ENCODE measurements around the gene UBA6.

Gene UBA6

GRCh38 chr4:67714248-67714583, 13.3 kb upstream of the UBA6 start:
- Histone ChIP-seq H3K9me2 (replicated peaks; ENCODE audit: insufficient read depth, low read length) (no peaks in the 10 kb centered on the region), H2AFZ (ENCODE audit: low read length) (no peak overlapping the region), H3K27ac (ENCODE audit: low read length) (no peak overlapping the region), H3K4me1 (ENCODE audit: low read length) (no peaks in the 10 kb centered on the region; the same call in 1 of the 2 replicates), H4K20me1 (ENCODE audit: insufficient read depth, low read length) (no peaks in the 10 kb centered on the region), H3K79me2 (ENCODE audit: low read length) (0 out of 2 replicates have a peak, but pooled peaks cover 3% of the 10 kb centered on the region), H3K9me3 (replicated peaks; ENCODE audit: insufficient read depth, low read length) (no peaks in the 10 kb centered on the region), H3K9ac (ENCODE audit: low read length) (no peak overlapping the region), H3K36me3 (replicated peaks; ENCODE audit: insufficient read depth, low read length) (no peaks in the 10 kb centered on the region; the same call in 1 of the 2 replicates), H3K4me3 (ENCODE audit: low read length) (no peak overlapping the region), H3K4me2 (ENCODE audit: low read depth, low read length) (no peak overlapping the region), H3F3A (ENCODE audit: insufficient read depth, low read length) (no peaks in the 10 kb centered on the region), H3K27me3 (replicated peaks; ENCODE audit: insufficient read depth, low read length) (no peaks in the 10 kb centered on the region)
- TF ChIP-seq EZH2 (optimal IDR thresholded peaks at IDR 0.05; ENCODE audit: low read depth, low read length) (no peak), EZH2phosphoT487 (IDR thresholded peaks at IDR 0.05; ENCODE audit: low read length) (no peak), CTCF (IDR thresholded peaks at IDR 0.05; ENCODE audit: low read length) (no peak)
- DNase-seq, result no peak

DNA sequence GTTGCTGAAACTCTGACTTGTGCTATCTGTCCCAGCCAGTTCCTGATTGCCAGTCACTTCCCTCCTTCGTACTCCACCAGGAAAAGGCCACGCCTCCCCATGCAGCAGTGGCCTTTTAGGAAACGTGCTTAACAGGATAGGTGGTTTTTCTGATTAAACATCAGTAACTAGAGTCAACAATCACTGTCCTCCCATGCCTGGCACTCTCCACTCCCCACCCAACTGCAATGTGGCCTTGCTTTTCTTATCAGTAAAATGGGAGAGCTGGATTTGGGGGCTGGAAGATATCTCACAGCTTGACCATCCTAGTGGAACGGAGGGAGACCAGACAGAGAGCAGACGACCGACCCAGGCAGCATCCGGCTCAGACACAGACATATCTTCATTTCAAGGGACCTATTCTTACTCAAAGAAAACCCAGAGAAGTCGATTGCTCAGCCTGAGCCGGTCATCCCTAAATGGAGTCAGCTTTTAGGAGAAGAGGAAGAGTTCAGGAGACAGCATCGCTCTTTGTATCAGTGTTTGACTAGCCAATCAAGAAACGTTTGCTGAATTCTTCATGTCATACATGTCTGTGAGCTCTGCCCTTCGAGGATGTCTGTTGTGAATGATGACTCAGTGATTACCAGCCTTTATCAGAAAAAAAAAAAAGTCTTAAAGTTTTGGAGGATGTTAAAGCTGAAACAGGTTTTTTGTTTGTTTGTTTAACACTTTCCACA, 12.7 kb upstream of the UBA6 start:
- Histone ChIP-seq H3K9ac (ENCODE audit: low read length) (no peak overlapping the region), H3K27ac (ENCODE audit: low read length) (no peak overlapping the region), H3K27me3 (replicated peaks; ENCODE audit: insufficient read depth, low read length) (no peaks in the 10 kb centered on the region), H3K4me2 (ENCODE audit: low read depth, low read length) (no peak overlapping the region), H3K4me1 (ENCODE audit: low read length) (no peaks in the 10 kb centered on the region; the same call in 1 of the 2 replicates), H3K79me2 (ENCODE audit: low read length) (peaks cover 3% of the 10 kb centered on the region; the same call in 1 of the 2 replicates), H3K4me3 (ENCODE audit: low read length) (no peak overlapping the region), H2AFZ (ENCODE audit: low read length) (no peak overlapping the region), H4K20me1 (ENCODE audit: insufficient read depth, low read length) (no peaks in the 10 kb centered on the region), H3K9me2 (replicated peaks; ENCODE audit: insufficient read depth, low read length) (no peaks in the 10 kb centered on the region), H3K9me3 (replicated peaks; ENCODE audit: insufficient read depth, low read length) (no peaks in the 10 kb centered on the region), H3F3A (ENCODE audit: insufficient read depth, low read length) (no peaks in the 10 kb centered on the region), H3K36me3 (replicated peaks; ENCODE audit: insufficient read depth, low read length) (no peaks in the 10 kb centered on the region; the same call in 1 of the 2 replicates)
- no peak for DNase-seq
- TF ChIP-seq CTCF (IDR thresholded peaks at IDR 0.05; ENCODE audit: low read length), result no peak
- no peak for TF ChIP-seq EZH2 (optimal IDR thresholded peaks at IDR 0.05; ENCODE audit: low read depth, low read length)
- no peak for TF ChIP-seq EZH2phosphoT487 (IDR thresholded peaks at IDR 0.05; ENCODE audit: low read length)

DNA sequence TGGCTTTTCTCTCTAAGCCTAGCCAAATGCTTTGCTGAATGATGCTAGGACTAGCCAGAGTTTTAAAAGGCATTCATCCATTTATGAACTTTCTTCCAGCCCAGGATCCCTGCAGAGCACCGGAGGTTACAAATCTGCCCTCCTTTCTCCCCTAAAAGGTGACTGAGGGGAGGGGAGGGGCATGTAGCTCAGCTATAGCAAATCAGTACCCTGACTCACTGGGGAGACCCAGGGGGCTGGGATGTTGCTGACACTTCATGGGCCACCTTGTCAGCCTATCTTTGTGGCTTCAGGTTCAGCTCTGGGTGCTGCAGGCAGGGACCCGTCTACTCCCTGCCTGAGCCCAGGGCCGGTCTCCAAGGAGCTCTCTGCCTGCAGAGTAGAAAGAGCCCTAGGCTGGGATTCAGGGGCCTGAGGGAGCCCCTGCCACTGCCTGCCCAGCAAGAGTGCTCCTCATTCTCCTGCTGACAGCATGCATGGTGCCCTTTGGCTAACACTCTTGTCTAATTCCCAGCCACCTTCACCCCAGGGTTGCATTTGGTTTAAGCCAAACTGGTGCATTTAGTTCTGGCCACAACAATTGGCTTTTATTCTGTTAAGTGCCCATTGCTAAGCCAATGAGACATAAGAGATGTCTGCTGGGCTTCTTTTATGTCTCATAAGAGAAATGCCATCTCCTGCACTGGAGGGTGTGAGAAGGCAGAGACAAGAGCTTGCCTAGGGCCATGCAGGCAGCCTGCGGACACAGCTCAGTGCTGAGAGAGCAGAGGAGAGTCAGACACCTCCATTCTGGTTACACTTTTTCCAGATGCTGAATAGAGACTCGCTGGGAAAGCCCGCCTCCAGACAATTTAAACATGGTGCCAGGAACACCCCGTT, 11.9 kb upstream of the UBA6 start:
- Histone ChIP-seq H3K9me3 (replicated peaks; ENCODE audit: insufficient read depth, low read length) (no peaks in the 10 kb centered on the region), H3K9me2 (replicated peaks; ENCODE audit: insufficient read depth, low read length) (no peaks in the 10 kb centered on the region), H3K4me1 (ENCODE audit: low read length) (no peaks in the 10 kb centered on the region; the same call in 1 of the 2 replicates), H3K4me3 (ENCODE audit: low read length) (no peak overlapping the region), H3K27me3 (replicated peaks; ENCODE audit: insufficient read depth, low read length) (no peaks in the 10 kb centered on the region), H3K79me2 (ENCODE audit: low read length) (peaks cover 11% of the 10 kb centered on the region), H4K20me1 (ENCODE audit: insufficient read depth, low read length) (no peaks in the 10 kb centered on the region), H2AFZ (ENCODE audit: low read length) (no peak overlapping the region), H3F3A (ENCODE audit: insufficient read depth, low read length) (no peaks in the 10 kb centered on the region), H3K4me2 (ENCODE audit: low read depth, low read length) (no peak overlapping the region), H3K27ac (ENCODE audit: low read length) (no peak overlapping the region), H3K36me3 (replicated peaks; ENCODE audit: insufficient read depth, low read length) (no peaks in the 10 kb centered on the region; the same call in 1 of the 2 replicates), H3K9ac (ENCODE audit: low read length) (no peak overlapping the region)
- no peak for DNase-seq
- TF ChIP-seq CTCF (IDR thresholded peaks at IDR 0.05; ENCODE audit: low read length) (no peak), EZH2phosphoT487 (IDR thresholded peaks at IDR 0.05; ENCODE audit: low read length) (no peak), EZH2 (optimal IDR thresholded peaks at IDR 0.05; ENCODE audit: low read depth, low read length) (no peak)
